GM21619 (cell line): ENCODE measurements around the gene FNBP1L.

ENCODE experiments used
- ATAC-seq: cut with Tn5 transposase; IDR thresholded peaks from one replicate; pipeline ENCODE4 v1.9.1; 2021; ENCODE audit not compliant: unreplicated experiment

Gene FNBP1L

DNA sequence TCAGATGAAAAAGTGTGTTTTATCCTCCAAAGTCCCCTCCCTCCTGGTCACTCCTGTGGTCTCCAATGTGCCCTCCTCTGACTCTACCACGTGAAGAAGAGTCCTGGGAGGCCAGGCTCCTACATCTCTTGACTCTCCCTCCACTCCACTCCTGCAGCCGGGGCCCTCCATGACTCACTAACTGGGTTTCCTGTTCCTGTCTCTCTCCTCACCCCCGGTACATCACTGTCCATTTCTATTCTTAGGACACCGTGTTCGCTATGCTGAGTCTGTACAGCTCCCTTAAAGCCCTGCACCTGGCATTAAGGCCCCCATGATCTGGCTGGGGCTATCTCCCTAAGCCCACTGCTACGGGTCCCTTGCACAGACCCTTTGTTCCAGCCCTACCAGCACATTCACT lies 140.3 kb downstream of the FNBP1L start:
- no peak for ATAC-seq

DNA sequence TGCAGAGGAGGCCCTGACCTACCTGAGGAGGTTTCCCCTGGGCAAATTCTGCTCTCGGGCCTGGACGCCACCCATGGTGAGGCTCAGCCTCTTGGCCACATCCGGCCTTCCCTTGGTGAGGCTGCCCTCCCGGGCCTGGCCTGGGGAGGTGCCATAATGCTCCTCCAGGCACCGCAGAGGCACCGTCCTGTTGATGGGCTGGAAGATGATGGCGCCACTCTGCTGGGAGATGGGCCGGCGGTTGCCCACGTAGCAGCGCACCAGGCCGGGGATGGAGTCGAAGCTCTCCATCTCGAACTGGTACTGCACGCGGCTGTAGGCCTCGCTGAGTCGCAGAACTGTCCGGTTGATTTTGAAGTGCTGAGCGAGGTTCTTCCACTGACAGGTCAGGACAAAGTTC lies 141.0 kb downstream of the FNBP1L start:
- no peak for ATAC-seq

DNA sequence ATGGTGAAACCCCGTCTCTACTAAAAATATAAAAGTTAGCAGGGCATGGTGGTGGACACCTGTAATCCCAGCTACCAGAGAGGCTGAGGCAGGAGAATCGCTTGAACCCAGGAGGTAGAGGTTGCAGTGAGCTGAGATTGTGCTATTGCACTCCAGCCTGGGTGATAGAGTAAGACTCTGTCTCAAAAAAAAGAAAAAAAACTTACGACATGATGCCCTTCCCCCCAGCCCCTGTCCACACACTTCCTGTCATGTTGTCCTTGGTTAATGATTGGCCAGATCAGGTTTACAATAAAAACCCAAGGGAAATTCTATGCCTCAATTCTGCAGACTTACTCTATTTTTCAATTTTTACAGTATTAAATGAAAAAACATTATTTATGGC lies 143.4 kb downstream of the FNBP1L start:
- ATAC-seq = peak; percentile 29

DNA sequence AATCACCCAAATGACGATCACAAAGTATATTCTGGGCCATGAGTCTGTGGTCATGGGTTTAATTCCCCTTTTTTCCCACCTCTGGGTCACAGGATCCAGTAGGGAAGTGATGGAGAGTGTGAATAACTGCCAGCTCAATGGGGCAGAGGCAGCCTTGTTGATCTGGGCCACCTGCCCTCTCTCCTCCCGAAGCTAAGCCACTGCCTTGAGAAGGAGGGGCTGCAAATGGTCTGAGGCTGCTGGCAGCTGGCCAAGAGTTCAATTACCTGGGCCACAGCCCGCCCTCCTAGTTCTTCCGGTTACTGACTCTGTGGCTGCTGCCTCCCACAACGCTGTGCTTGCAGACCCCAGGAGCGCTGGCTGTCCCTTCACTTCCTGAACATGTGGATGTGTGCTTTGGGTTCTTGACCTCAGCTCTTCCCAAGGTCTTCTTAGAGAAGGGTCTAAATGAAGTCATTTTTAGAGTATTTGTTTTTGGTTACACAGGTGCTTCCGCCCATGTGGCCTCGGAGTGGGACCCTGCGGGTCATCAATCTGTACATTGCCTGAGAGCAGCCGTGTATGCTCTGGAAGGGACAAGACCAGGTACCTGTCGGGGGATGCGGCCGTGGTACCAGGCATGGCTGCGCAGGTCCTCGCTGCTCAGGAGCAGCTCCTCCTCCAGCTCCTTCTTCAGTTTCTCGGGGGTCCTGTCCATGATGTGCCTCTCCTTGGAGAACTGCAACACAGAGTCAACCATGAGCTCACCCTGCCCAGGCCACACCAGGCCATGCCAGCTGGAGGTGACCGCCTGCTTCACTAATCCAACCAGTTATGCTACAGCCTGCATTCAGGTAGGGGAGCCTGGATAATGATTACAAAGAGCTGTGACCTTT lies 144.0 kb downstream of the FNBP1L start:
- peak; percentile 80 for ATAC-seq

DNA sequence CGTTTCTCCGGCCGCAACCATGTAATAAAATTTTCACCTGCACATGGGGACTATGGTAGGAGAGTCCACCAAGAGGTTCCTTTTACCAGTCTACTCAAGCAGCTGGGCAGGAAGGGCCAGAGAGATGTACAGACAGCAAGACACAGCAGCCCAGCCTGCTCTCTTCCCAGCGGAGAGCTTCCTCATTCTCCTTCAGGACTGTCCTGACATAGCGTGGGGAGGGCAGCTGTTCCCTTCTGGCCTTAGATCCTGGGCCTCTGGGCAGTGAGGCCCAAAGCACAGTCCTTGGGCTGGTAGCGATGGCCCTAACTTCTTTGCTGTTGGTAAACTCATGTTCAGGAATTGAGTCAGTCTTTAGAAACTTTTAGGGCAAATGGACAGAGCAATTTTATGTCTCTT lies 144.6 kb downstream of the FNBP1L start:
- no peak for ATAC-seq

DNA sequence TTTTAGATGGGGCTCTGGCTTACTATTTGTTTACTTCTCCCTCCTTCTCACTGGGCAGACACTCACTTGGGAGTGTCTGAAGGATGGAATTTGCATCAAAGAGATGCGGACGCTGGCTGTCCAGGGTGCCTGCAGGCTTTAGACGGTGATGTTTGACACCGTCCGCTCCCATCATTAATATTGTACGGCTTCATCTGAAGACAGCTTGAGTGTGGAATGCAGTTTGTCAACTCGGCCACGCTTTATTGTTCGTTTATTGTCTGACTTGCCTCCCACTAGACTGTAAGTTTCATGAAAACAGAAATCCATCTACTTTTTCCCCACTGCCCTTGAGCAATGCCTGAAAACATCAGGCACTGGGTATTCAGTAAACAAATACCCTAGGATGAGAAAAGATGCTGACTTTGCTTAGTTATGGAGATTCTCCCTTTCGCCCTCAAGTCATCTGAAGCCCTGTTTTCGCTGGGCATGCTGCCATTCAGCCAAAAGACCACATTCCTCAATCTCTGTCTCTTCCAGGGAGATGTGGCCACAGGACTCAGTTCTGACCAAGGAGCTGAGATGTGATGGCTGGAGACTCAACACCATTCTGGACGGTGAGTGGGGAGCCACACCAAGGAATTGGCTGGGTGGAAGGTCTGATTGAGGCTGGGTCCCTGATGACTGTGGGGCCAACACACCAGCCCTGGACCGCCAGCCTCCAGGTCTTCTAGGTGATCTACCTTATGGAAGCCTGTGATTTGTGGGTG lies 146.1 kb downstream of the FNBP1L start:
- no peak for ATAC-seq

DNA sequence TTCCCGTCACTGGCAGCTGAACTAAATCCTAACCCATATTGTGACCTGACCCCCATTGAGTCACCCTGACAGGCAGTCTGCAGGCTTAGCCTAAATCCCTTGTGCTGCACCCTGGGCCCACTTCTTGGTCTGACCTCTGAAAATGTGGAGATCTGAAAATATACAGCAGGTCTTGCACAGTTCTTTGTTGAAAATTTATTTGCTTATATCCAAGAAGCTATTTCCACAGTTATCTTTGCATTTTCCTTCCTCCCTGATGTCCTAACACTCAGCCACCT lies 146.6 kb downstream of the FNBP1L start:
- ATAC-seq = no peak

DNA sequence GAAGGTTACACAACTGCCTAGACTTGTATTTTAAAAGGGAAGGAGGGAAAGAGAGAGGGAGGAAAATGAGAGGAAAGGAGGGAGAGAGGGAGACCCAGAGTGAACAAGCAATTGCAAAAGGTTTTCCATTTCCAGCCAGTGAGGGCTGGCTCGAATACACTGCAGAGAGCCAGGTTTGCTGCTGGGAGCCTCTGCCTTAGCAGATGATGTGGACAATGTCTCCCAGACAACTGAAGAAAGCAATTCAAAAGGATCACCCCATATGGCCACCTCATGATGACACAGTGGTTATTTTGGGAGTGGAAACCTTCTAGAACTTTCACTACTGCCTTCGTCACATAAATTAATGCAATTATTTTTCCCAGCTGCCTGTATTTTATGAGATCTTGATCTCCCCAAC lies 147.3 kb downstream of the FNBP1L start:
- ATAC-seq = no peak

DNA sequence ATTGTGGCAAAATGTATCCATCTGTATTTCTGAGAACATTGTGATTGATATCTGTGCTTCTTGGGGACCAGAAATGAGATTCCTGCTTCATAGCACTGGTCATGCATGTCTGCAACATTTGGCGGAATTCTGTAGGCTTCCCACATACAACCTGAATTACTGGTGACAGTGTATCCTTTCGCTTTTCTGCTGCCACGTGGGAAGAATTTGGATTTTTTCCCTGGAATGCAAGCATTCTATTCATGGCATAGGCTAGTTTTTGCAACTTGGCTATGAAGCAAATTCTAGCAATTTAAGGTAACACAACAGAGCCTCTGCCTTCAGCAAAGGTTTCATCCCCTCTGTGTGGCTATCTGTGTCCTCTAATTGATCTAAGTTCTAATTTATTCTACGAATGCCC lies 147.8 kb downstream of the FNBP1L start:
- no peak for ATAC-seq

DNA sequence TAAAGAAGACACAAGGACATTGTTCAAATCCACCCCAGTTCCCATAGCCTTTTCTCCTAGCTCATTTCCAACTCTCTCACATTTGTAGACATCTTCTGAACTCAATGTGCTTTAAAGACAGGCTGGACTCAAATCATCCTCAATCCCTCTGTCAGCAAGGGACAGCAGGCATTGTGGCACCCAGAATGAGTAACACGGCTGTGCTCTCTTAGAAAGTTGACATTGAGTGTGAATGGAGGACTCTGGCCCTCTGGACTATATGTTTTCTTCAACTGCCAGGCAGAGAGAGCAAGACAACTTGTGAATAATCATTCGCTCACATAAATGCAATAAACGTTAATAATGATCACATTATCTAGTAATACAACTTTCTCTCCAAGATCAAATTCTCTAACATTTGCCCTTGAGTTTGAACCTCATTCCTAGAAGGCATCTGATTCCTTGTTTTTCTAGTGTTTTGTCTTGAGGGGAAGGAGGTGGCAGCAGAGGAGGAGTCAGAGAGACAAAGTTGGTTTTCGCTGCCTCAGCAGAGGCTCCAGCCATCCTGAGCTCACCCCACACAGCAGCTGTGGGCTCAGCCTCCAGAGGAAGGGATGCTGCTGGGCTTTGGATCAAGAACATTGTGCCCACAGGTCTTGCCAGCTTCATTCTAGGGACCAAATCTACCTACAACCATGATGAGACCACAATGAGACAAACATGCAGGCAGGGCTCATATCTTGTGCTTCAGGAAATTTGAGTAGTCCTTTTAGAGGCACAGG lies 148.6 kb downstream of the FNBP1L start:
- no peak for ATAC-seq

DNA sequence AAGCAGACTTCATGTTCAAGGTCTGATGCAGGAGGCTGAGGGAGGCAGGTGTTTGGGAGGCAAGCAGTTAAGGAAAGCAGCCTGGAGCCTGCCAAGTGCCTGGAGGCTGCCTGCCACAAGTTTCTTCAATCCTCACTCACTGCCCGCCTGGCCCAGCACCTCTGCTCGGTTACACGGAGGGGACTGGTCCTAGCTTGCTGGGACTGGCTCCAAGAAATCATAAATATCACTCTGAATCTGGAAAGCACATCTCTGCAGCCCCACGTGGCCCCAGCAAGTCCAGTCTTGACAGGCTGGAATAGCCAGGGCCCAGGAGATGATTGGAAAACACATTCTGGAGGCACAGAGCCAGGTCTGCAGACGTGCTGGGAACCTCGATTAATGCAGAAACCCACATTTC lies 149.8 kb downstream of the FNBP1L start:
- ATAC-seq = no peak

DNA sequence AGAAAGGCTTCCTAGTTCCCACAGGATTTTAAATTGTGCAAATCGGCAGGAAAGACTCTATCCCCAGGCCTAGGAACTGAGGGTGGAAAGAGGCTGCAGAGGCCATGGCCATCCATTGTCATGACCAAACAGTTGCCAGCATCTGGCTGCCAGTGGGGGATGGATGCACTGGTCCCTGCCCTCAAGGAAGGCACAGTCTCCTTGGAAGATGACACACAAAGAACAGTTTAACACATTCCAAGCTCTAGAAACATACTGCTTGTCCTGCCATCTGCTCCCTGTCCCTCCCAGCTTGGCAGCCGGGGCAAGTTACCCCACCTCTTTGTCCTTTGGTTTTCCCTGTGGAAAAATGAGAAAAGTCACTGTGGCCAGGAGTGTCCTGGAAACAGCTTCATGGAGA lies 150.5 kb downstream of the FNBP1L start:
- ATAC-seq = no peak

DNA sequence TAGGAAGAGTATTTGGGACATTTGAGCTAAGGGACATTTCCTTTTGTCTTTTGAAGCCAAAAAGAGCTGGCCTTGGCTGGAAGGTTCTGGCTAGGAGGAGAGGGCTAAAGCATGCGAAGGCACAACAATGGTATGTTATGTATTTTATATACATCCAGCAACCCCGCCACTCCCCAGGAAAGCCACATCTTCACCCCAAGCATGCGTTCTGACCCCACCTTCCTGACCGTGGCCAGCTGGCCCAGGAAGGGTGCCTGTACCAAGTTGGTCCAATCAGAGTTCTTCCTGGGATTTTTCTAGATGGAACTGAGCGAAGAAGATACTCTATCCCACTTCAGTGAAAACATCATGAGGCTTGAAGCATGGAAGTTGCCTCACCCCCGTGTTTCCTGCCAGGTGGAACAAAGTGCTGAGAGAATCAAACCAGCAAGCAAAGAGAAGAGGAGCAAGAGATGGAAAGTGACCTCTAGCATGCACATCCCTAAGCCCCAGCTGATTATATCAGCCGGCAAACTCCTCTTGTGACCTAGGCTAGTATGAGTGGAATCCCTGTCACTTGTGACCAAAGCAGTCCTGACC lies 151.0 kb downstream of the FNBP1L start:
- no peak for ATAC-seq

DNA sequence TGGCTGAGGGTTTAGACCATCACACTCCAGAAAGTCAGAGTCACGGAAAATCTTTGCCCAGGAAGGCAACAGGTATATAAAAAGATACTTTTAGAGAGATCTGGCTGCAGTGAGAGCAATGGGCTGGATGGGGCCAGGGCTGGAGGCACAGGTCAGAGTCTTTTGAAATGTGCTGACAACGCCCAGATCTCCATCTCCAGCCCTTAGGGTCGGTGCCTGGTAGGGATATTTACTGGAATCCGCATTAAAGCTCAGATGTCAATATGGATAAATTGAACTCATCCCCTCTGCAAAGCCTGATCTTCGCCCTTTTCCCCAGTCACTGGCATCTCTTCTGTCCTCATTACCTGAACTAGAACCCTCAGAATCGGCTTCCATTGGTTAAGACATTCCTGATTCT lies 151.6 kb downstream of the FNBP1L start:
- ATAC-seq = no peak

DNA sequence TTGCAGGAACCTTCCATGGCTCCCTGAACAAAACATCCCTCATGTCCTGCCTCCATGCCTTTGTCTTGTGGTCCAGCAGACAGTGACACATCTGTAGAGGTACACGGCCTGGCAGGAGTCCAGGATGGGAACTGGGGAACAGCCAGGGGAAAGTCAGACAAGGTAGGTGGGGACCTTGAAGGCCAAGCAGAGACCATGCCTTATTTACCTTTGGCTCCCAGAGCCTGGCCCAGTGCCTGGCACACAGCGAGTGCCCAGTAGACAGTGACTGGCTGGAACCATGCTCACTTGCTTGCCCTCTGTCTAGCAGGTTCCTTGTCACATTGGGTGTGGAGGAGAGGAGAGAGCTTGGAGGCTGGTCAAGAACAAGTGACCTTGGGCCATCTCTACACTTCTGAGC lies 152.7 kb downstream of the FNBP1L start:
- ATAC-seq = no peak

DNA sequence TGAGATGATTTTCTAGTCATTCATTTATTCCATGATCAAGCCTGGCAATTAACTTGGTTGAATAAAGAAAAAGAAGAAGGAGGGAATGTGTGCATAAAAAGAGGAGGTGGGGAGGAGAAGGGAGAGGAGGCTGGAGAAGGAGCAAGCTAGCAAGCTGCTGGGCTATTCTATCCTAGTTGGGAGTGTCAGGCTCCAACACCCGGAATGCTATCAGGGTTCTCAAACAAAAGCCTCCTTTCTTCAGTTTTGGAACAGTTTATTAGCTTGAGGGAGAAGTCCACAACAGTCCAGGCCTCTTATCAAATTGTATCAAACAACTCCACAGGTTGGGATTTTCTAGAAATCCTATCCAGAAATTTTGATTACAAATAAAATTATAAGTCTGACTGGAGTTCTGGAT lies 153.8 kb downstream of the FNBP1L start:
- ATAC-seq = no peak

DNA sequence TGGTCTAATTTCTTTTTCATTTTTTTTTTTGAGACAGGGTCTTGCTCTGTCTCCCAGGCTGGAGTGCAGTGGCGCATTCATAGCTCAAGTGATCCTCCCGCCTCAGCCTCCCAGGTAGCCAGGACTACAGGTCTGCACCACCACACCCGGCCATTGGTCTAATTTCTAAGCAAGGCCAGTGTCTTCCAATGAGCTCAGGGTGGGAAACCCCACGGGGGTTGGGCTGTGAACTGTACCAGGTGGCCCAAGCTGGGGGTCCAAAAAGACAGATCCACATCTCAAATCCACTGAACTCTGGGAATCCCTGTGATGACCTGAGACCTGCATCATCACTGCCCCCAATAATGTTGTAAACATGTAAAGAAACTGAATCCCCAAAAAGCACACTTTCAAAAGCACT lies 154.2 kb downstream of the FNBP1L start:
- ATAC-seq = no peak

DNA sequence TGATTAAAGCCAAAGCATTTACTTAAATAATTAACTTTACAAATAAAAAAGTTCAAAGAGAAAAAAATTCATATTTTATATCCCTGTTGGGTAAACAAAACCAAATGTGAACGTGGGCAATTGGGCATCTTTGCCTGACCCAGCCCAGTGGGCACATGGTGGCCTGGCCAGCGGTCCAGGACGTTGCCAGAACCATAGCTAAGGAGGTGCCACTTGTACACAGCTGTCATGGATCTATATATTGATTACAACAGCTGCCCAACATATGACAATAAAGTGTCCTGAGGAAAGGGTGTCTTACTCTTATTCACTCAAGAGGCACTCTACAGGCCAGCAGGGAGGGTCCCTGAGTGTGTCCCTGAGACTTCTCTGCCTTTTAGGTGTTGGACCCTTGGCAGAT lies 155.2 kb downstream of the FNBP1L start:
- ATAC-seq = no peak

DNA sequence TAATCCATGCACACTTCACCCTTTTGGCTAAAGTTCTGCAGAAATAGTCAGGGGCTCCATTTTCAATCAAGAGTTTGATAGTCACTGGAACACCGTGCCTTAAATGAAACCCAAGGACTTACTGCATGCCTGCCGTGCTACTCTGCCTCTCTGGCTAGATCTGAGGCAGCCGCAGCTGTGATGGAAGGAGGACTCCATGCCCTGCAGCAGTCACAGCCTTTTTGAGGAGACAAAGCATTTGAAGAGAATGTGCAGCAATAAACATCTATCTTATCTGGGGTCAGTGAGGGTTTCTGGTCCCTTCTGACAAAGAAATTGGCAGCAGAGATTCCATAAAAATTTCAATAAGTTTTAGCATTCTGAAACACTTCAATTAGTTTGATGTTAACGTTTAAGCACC lies 155.7 kb downstream of the FNBP1L start:
- ATAC-seq = no peak
